GM12892 (cell line): ENCODE measurements around the gene SLC30A7.

Experiments used
- POLR2A ChIP-seq: IDR thresholded peaks from 2 replicates; pipeline ENCODE4 v1.6.1; 2011; ENCODE audit warnings: low read depth, low read length, control low read depth
- TAF1 ChIP-seq: IDR thresholded peaks from 2 replicates; pipeline ENCODE4 v1.6.1; 2011; ENCODE audit warnings: low read depth, mild to moderate bottlenecking, control low read depth, low read length, borderline replicate concordance

DNA sequence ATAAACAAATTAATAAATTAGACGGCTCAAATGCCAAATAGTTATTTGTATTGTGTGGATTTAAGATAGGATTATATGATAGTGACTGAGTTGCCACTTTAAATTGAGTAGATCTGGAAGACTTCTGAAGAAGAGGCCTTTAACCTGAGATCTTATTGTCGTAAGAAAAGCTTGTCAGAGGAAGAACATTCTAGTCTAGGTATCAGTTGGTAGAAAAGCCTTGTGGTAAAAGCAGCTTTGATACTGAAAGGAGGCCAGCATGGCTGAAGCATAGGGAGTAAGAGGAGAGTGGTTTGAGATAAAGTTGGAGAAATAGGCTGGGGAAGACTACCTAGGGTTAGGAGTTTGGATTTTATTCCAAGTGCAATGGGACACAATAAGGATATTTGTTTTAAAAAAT is 29.1 kb downstream of the SLC30A7 start:
- TF ChIP-seq TAF1, result no peak
- no peak for TF ChIP-seq POLR2A
